Vagina (tissue), 2 donors: Measurements from ENCODE around the gene APAF1.

Experiments used
- POLR2A ChIP-seq, 2 donors: fragments of 450-650 bp; IDR thresholded peaks; one replicate each; pipeline ENCODE4 v1.6.1; 2017; ENCODE audit warnings: antibody characterized with exemption in 2 of 2, mild to moderate bottlenecking in 2 of 2, moderate library complexity in 2 of 2
- POLR2AphosphoS5 ChIP-seq, 2 donors: sonication (generic); formaldehyde crosslinking; IDR thresholded peaks; one replicate each; pipeline ENCODE4 v1.9.0; 2017; ENCODE audit warnings: antibody characterized with exemption in 2 of 2, mild to moderate bottlenecking in 2 of 2, low read depth in 1 of 2; ENCODE audit not compliant: insufficient read depth in 1 of 2
- TF ChIP-seq, protein P1 (sequence below), 3 experiments: fragments of 450-650 bp in 2 of 3; fragments of 200-600 bp in 1 of 3; sonication (generic) in 1 of 3; IDR thresholded peaks; one replicate each; pipeline ENCODE4 v1.5.1; 2017 to 2019; ENCODE audit warnings: antibody characterized with exemption in 3 of 3, mild to moderate bottlenecking in 2 of 3, moderate library complexity in 2 of 3

DNA sequence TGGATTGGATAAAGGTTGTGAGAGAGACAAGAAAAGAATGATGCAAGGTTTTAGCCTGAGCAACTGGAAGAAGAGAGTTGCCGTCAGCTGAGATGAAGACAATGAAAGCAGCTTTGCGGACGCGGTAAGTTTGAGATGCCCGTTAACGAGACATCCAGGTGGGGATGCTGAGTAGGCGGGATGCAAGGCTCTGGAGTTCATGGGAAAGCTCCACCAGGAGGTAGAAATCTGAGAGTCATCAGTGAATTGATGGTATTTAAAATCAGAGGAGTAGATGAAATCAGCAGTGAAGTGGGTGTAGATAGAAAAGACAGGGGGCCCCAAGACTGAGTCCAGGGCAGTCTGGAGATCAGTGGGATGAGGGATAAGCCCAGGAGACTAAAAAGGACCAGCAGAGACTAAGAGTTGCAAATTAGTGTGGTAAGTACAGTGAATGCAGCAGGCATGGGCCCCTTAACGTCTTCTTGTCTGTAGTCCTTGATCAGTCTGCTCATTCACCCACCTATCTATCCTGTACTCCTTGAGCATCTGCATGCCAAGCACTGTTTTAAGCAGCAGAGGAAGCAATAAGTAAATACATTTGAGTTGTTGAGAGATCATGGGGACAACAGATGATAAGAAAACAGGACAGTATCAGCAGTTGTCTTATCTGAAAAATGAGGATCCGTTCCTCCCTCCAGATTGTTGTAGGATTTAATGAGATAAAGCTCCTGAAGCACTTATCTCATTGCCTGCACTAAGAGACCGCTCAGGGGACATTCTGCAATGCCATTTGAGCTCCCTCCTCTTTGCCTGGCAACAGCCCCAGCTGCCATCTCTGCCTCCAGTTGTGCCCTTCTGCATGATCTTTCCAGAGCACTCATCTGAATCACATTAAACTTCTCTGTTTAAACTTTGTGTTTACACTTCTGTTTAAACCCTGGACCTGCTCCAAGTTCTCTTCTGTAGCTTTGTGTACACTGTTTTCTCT is 91.5 kb downstream of the APAF1 start:
- TF ChIP-seq POLR2A (IDR thresholded peaks at IDR 0.05) (no peak), POLR2AphosphoS5 (IDR thresholded peaks at IDR 0.05; ENCODE audit: insufficient read depth in 1 of 2, low read depth in 1 of 2) (no peak)
- TF ChIP-seq, protein P1, sequence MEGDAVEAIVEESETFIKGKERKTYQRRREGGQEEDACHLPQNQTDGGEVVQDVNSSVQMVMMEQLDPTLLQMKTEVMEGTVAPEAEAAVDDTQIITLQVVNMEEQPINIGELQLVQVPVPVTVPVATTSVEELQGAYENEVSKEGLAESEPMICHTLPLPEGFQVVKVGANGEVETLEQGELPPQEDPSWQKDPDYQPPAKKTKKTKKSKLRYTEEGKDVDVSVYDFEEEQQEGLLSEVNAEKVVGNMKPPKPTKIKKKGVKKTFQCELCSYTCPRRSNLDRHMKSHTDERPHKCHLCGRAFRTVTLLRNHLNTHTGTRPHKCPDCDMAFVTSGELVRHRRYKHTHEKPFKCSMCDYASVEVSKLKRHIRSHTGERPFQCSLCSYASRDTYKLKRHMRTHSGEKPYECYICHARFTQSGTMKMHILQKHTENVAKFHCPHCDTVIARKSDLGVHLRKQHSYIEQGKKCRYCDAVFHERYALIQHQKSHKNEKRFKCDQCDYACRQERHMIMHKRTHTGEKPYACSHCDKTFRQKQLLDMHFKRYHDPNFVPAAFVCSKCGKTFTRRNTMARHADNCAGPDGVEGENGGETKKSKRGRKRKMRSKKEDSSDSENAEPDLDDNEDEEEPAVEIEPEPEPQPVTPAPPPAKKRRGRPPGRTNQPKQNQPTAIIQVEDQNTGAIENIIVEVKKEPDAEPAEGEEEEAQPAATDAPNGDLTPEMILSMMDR (IDR thresholded peaks at IDR 0.05): no peak
